ENCODE measurements around the gene IQSEC1.

The IQSEC1 gene

GRCh38 chr3:13042127-13042701 lies 31.0 kb downstream of the IQSEC1 start:
- Histone ChIP-seq H3K9me3 (replicated peaks; ENCODE audit: low read length) (no peaks in the 10 kb centered on the region), H3K4me3 (ENCODE audit: low read length) (no peak overlapping the region), H3K4me2 (ENCODE audit: low read length) (no peak overlapping the region), H3K36me3 (ENCODE audit: insufficient read depth, low read length) (no peaks in the 10 kb centered on the region), H3K27me3 (ENCODE audit: control insufficient read depth, insufficient read depth, low read length) (peaks cover 23% of the 10 kb centered on the region), H3K9ac (ENCODE audit: low read depth, low read length) (no peak overlapping the region), H3K4me1 (ENCODE audit: control insufficient read depth, insufficient read depth, low read length) (no peaks in the 10 kb centered on the region)

DNA sequence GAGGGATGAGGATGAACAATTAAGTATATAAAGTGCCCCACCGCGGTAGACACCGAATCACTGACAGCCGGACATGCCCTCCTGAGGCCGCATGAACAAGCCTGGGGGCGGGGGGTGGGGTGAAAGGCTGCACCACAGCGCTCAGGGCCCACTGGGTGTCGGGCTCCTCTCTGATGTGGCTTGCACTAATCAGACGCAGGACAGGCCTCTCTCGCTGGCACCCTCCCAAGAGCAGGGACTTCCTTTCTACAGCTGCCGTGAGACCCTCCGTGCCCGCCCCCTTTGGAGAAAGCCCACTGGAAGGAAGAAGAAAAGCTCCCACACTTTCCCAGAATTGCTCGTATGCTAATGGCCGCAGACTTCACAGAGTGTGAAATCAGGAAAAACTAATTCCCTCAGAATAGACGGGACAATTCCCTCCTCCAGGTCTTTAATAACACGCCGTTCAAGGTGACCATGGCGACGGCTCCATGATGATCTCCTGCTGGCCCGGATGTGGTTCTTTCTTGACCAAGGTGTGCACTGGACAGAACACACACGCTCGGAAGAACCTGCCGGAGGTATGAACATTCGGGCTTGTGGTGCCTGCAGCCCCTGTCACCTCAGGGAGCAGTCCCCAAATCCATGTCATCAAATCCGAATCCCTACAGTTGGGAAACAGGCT lies 32.0 kb downstream of the IQSEC1 start:
- H3K4me1 ChIP-seq (ENCODE audit: control insufficient read depth, insufficient read depth, low read length) = no peaks in the 10 kb centered on the region
- H3K4me2 ChIP-seq (ENCODE audit: low read length) = no peak overlapping the region
- no peak overlapping the region for H3K4me3 ChIP-seq (ENCODE audit: low read length)
- H3K9ac ChIP-seq (ENCODE audit: low read depth, low read length) = no peak overlapping the region
- H3K27me3 ChIP-seq (ENCODE audit: control insufficient read depth, insufficient read depth, low read length) = peaks cover 31% of the 10 kb centered on the region
- no peaks in the 10 kb centered on the region for H3K36me3 ChIP-seq (ENCODE audit: insufficient read depth, low read length)
- no peaks in the 10 kb centered on the region for H3K9me3 ChIP-seq (replicated peaks; ENCODE audit: low read length)

DNA sequence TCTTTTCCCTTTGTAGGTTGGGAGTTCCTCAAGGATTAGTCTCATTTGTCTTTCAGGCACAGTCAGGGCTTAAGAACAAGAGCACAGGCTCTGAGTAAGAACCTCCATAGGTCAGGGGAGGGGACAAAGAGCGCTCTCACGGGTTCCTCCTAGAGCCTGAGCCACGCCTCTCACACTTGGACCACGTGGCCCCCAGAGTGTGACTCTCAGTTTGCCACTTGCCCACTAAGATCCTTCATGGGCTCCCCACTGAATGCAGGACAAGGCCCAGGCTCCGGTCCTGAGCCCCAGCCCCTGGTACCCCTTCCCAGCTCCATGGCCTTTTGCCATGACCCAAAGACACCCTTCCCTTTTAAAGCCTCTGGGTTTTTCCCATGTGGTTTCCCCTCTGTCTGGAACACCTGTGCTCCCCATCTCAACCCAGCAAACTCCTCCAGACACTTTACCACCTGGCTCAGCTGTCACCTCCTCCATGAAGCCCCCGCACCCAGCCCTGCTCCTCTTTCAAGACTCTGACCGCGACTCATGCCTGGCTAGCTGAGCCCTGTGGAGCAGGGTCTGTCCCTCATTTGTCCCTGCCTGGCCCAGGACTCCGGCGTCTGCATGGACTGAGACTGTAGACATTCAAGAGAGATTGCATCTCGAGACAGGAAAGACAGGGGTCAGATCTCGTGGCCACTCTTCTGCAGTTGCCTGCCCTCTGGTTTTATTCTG lies 32.7 kb downstream of the IQSEC1 start:
- Histone ChIP-seq H3K4me3 (ENCODE audit: low read length) (no peak overlapping the region), H3K27me3 (ENCODE audit: control insufficient read depth, insufficient read depth, low read length) (peaks cover 31% of the 10 kb centered on the region), H3K9me3 (replicated peaks; ENCODE audit: low read length) (no peaks in the 10 kb centered on the region), H3K9ac (ENCODE audit: low read depth, low read length) (no peak overlapping the region), H3K36me3 (ENCODE audit: insufficient read depth, low read length) (no peaks in the 10 kb centered on the region), H3K4me2 (ENCODE audit: low read length) (no peak overlapping the region), H3K4me1 (ENCODE audit: control insufficient read depth, insufficient read depth, low read length) (no peaks in the 10 kb centered on the region)

DNA sequence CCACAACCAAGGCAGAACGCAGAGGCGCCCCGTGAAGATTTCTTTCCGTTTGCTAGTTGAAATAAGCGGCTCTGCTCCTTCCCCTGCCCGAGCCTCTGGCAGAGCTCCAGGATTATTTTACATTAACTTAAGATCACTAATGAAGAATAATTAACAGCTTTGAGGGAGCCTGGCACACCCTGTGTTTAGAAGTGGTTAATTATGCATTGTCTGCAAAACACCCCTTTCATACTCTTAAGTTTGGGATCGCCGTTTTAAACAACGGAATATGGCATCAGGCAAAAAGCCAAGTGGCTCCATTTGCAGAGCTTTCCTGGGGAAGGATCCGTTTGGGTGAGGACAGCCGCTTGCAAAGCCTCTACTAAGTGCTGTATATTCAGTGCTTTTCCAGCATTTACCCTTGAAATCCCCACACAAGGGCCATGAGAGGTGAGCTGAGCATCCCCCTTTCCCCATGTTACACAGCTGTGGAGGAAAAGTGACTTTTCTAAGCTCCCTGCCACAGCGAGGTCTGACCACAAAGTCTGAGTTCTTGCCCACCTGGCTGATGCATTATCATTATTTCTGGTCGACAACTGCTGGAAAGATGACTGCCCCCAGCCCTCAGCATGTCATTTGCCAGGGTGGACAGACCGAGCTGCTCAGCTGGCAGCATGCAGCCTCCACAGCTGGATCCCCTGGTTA lies 33.9 kb downstream of the IQSEC1 start:
- Histone ChIP-seq H3K4me1 (ENCODE audit: control insufficient read depth, insufficient read depth, low read length) (no peaks in the 10 kb centered on the region), H3K4me3 (ENCODE audit: low read length) (no peak overlapping the region), H3K36me3 (ENCODE audit: insufficient read depth, low read length) (no peaks in the 10 kb centered on the region), H3K9ac (ENCODE audit: low read depth, low read length) (no peak overlapping the region), H3K27me3 (ENCODE audit: control insufficient read depth, insufficient read depth, low read length) (peaks cover 40% of the 10 kb centered on the region), H3K9me3 (replicated peaks; ENCODE audit: low read length) (no peaks in the 10 kb centered on the region), H3K4me2 (ENCODE audit: low read length) (no peak overlapping the region)

DNA sequence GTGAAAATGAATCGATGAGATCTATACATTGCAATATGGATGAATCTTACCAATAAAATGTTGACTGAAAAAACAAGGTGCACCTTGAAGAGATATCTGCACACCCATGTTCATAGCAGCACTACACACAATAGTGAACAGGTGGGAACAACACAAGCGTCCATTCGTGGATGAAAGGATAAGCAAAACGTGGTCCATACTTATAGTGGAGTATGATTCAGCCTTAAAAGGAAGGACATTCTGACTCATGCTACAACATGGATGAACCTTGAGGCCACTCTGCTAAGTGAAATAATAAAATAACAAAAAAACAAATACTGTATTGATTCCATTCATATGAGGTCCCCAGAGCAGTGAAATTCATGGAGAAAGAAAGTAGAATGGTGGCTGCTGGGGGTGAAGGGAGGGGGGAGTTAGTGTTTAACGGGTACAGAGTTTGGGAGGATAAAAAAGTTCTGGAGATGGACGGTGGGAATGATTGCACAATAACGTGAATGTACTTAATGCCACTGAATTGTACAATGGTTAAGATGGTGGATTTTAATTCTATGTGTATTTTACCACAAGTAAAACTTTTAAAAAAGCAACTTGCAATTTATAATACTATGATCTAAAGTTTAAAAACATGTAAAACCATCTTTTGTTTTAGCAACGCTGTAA lies 35.6 kb downstream of the IQSEC1 start:
- no peak overlapping the region for H3K9ac ChIP-seq (ENCODE audit: low read depth, low read length)
- H3K36me3 ChIP-seq (ENCODE audit: insufficient read depth, low read length) = no peaks in the 10 kb centered on the region
- H3K9me3 ChIP-seq (replicated peaks; ENCODE audit: low read length) = no peaks in the 10 kb centered on the region
- H3K4me2 ChIP-seq (ENCODE audit: low read length) = no peak overlapping the region
- no peak overlapping the region for H3K4me3 ChIP-seq (ENCODE audit: low read length)
- H3K4me1 ChIP-seq (ENCODE audit: control insufficient read depth, insufficient read depth, low read length) = no peaks in the 10 kb centered on the region
- peaks cover 47% of the 10 kb centered on the region for H3K27me3 ChIP-seq (ENCODE audit: control insufficient read depth, insufficient read depth, low read length)

DNA sequence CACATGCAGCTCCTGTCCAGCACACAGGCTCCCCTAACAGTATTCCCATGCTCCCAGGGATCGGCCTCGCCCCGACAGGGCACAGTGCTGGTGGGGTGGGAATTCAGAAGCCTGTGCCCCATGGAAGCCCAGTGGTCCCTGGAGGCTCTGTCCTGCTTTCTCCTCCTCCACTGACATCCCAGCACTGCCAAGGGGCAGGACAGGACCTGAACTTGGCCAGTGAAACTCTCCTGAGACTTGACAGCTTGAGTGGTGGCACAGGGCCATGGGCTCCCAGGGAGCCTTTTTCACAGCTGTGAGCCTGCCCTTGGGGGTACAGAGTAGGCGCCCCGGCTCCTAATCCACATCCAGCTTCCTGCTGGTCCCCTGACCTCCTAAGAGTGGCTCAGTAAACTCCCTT lies 38.4 kb downstream of the IQSEC1 start:
- no peak overlapping the region for H3K4me2 ChIP-seq (ENCODE audit: low read length)
- H3K36me3 ChIP-seq (ENCODE audit: insufficient read depth, low read length) = no peaks in the 10 kb centered on the region
- peaks cover 54% of the 10 kb centered on the region for H3K27me3 ChIP-seq (ENCODE audit: control insufficient read depth, insufficient read depth, low read length)
- H3K9ac ChIP-seq (ENCODE audit: low read depth, low read length) = no peak overlapping the region
- no peak overlapping the region for H3K4me3 ChIP-seq (ENCODE audit: low read length)
- H3K4me1 ChIP-seq (ENCODE audit: control insufficient read depth, insufficient read depth, low read length) = no peaks in the 10 kb centered on the region
- H3K9me3 ChIP-seq (replicated peaks; ENCODE audit: low read length) = no peaks in the 10 kb centered on the region

GRCh38 chr3:13034109-13034800 lies 39.0 kb downstream of the IQSEC1 start:
- Histone ChIP-seq H3K4me3 (ENCODE audit: low read length) (no peak overlapping the region), H3K9me3 (replicated peaks; ENCODE audit: low read length) (no peaks in the 10 kb centered on the region), H3K9ac (ENCODE audit: low read depth, low read length) (no peak overlapping the region), H3K36me3 (ENCODE audit: insufficient read depth, low read length) (no peaks in the 10 kb centered on the region), H3K4me2 (ENCODE audit: low read length) (no peak overlapping the region), H3K4me1 (ENCODE audit: control insufficient read depth, insufficient read depth, low read length) (no peaks in the 10 kb centered on the region), H3K27me3 (ENCODE audit: control insufficient read depth, insufficient read depth, low read length) (peaks cover 48% of the 10 kb centered on the region)

DNA sequence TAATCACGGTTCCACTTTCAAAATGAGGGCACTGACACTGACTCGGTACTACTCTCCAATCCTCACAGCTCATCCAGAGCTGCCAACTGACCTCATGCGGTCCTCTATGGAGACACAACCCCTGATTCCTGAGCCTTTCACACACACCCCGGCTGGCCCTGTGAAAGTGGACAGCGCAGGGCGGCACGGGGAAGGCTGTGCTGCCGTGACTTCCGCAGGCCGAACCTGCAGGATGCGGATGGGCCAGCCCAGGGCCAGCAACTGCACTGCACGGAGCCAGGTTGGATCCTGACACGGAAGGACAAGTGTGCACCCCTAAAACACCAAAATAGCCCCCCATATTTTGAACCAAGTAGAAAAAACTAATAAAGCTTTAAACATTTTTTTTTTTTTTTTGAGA lies 41.0 kb downstream of the IQSEC1 start:
- H3K4me1 ChIP-seq (ENCODE audit: control insufficient read depth, insufficient read depth, low read length) = no peaks in the 10 kb centered on the region
- no peaks in the 10 kb centered on the region for H3K9me3 ChIP-seq (replicated peaks; ENCODE audit: low read length)
- no peaks in the 10 kb centered on the region for H3K36me3 ChIP-seq (ENCODE audit: insufficient read depth, low read length)
- H3K9ac ChIP-seq (ENCODE audit: low read depth, low read length) = no peak overlapping the region
- H3K4me3 ChIP-seq (ENCODE audit: low read length) = no peak overlapping the region
- H3K27me3 ChIP-seq (ENCODE audit: control insufficient read depth, insufficient read depth, low read length) = peaks cover 37% of the 10 kb centered on the region
- no peak overlapping the region for H3K4me2 ChIP-seq (ENCODE audit: low read length)

GRCh38 chr3:13031621-13032020 lies 41.6 kb downstream of the IQSEC1 start:
- Histone ChIP-seq H3K9me3 (replicated peaks; ENCODE audit: low read length) (no peaks in the 10 kb centered on the region), H3K4me1 (ENCODE audit: control insufficient read depth, insufficient read depth, low read length) (no peaks in the 10 kb centered on the region), H3K4me2 (ENCODE audit: low read length) (no peak overlapping the region), H3K4me3 (ENCODE audit: low read length) (no peak overlapping the region), H3K27me3 (ENCODE audit: control insufficient read depth, insufficient read depth, low read length) (peaks cover 31% of the 10 kb centered on the region), H3K9ac (ENCODE audit: low read depth, low read length) (no peak overlapping the region), H3K36me3 (ENCODE audit: insufficient read depth, low read length) (no peaks in the 10 kb centered on the region)

DNA sequence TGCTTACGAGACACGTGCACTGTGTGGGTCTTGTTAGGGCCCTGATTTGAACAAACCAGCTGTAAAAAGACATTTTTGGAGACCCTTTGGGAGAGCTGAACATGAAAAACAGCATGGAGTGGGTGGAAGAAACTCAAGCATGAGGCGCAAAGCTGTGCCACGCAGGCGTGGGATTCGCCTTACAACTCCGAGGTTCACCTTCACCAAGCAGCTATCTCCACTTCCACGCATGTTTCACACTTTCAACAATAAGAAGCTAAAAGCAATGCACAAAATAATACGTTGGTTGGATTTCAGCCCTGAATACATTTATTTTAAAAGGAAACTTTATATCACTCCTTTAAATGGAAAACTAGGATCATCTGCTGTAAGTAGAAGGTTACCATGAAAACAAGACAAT lies 42.5 kb downstream of the IQSEC1 start:
- Histone ChIP-seq H3K27me3 (ENCODE audit: control insufficient read depth, insufficient read depth, low read length) (peaks cover 30% of the 10 kb centered on the region), H3K4me1 (ENCODE audit: control insufficient read depth, insufficient read depth, low read length) (peaks cover under 1% of the 10 kb centered on the region), H3K9ac (ENCODE audit: low read depth, low read length) (no peak overlapping the region), H3K9me3 (replicated peaks; ENCODE audit: low read length) (no peaks in the 10 kb centered on the region), H3K4me3 (ENCODE audit: low read length) (no peak overlapping the region), H3K36me3 (ENCODE audit: insufficient read depth, low read length) (no peaks in the 10 kb centered on the region), H3K4me2 (ENCODE audit: low read length) (no peak overlapping the region)
